GM23248 (cell line): ENCODE data around the gene CPN2.

ENCODE experiments used
- EZH2 ChIP-seq: fragments of 200-600 bp; sonication (generic); IDR thresholded peaks from 2 replicates; pipeline ENCODE4 v1.6.1; 2018; ENCODE audit warnings: antibody characterized with exemption, mild to moderate bottlenecking; ENCODE audit not compliant: insufficient read depth, poor library complexity, severe bottlenecking
- EZH2phosphoT487 ChIP-seq: fragments of 200-600 bp; sonication (generic); IDR thresholded peaks from 2 replicates; pipeline ENCODE4 v1.6.1; 2018; ENCODE audit warnings: antibody characterized with exemption, moderate library complexity, mild to moderate bottlenecking, low read depth; ENCODE audit not compliant: insufficient read depth

DNA sequence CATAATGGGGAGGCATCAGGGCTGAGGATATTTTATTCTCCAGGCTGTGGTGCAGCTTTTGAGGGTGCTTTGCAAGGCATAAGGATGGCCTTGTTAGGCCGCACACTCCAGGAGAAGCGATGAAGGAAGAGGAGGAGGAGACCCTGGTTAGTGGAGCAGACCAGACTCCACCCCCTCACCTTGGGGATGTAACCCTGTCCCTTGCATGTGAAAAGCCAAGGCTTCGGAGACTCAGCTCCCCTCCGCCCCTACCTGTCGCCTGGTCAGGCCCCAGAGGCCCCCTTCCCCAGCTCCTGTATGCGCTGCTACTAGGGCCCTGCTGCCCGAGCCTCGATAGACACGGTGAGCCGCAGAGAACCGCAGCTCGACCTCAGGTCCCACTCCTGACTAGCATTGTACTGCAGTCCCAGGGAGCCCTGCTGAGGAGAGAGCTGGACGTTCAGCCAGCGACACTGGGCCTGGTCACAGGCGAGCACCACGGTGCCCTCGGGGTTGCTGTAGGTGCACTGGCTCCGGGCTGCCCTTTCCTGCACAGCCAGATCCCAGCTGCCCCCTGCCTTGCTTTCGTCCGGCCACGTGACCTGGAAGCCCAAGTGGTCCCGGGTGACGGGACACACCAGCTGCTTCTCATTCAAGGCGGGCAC, 10.2 kb downstream of the CPN2 start:
- TF ChIP-seq EZH2: no peak
- no peak for TF ChIP-seq EZH2phosphoT487
